Dermis blood vessel endothelial cell (primary cell): ENCODE data around the gene PLXNA4. TPM values are rescaled to one million over a fixed set of nuclear protein-coding genes. Genes with fewer than 3 reads are reported as not detected.

Experiments used
- DNase-seq: peaks from one replicate; pipeline ENCODE4 v3.0.0; 2010
- total RNA-seq: library from RNA; depleted of rRNA; stranded (reverse); fragments of >200 nt; gene quantifications from 2 replicates; pipeline ENCODE4 v1.2.3, GENCODE V29; 2014

The PLXNA4 gene
- total RNA-seq, 1 donor from 2014 or later = 1.5 TPM

DNA sequence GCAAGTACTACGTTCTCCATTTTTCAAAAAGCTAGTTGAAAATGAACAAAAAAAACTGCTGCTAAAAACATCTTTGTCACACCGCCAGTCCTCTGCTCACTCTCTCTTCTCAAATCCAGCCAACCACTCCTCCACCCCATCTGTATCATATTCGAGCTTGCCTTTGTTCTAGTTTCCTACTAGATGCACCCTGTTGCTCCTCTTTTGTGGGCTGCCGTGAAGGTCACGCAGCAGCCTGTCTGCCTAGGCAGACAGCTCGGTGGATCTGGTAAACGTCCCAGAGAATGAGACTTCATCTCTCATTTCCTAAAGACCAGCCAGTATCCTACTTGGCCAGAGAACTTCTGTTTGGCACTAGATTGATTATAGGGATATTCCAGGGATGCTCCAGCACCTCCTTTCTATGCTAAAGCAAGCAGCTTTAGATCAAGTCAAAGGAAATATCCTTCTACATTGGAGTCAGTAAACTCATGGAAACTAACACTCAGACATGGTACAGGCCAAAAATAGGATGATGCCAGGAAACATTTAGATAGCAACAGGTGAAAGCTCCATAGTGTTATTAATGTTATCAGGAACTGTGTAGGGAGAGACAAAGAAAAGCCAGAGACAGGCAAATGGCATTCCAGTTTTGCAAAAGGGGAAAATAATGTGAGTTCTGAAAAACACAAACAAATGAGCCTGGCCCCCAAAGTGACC, 8.7 kb upstream of the PLXNA4 start:
- DNase-seq = no peak

DNA sequence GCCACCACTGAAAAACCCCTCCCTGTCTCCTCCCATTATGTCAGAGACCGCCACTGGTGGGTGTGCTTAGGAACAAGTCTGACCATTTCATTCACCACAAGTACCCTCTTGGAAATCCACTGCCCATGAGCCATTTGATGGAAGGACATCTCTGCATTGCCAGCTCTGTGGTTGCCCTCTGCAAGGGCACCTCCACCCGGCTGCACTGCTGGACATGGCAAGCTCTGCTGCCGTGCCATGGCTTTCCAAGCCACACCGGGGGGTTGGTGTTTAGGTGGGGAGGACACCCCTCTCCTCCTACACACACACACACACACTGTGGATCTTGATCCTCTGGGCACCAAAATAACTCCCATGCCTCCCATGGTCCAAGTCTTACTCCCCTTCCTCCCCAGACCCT, 5.2 kb upstream of the PLXNA4 start:
- no peak for DNase-seq

DNA sequence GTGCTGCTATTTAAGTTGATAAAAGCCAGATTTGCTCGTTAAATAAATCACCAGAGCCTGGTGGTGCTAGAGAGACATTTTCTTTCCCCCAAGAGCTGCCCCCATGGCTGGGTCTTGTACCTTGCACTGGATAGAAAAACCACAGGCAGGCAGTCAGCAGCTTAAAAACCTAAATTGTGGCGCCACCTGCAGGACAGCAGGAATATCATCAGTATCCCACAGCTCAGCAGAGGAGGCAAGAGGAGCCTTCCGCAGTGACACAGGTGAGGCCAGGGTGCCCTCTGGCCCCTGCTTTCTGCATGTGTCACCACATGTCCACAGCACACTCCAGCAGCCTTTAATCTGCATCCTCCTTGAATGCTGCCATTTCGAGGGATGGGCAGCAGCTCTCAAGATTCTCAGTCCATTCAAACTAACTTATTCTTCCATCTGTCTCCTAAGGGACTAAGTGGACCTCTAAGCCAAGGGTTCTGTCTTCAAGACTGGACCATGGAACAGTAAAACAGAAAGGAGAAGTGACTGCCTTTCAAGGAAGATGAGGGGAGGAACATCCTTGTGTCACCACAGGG, 4.5 kb upstream of the PLXNA4 start:
- peak; percentile 92 for DNase-seq

DNA sequence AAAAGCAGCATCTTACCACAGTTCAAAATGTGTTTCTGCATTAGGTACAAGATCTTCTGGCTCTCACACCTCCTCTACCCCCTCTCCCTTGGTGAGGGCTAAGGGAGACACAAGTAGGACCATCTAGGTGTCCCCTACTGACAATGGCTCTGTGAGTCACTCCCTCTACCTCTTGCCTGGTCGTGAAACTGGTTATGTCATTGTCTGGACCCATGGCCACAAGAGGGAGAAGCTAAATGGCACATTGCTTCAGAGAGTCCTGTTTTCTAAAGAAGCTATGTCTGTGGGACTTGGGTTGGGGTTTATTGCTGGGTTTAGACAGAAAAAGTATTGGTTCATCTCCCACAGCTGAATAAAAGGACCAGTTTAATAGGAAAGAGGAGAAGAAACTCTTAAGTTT, 4.0 kb upstream of the PLXNA4 start:
- DNase-seq = peak; percentile 56

- no peak for DNase-seq
Measured at GRCh38 chr7:132579260-132579899, 3.1 kb upstream of the PLXNA4 start.

DNA sequence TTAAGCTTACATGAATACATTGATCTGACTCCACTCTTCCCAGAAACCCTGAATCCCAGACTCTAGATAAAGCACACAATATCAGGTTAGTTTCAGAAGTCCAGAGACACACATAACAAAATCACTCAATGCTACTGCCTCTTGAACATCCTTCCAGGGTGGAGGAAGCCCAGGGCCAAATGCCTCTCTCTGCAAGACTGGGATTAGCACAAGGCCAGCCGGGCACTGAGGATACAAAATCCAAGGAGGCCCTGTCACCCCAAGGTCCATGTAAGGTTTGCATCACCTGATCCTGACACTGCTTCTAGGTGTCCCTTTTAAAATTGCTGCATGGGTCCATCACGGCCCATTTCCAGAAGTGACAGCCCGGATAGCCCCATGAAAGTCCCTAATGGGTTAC, 2.6 kb upstream of the PLXNA4 start:
- DNase-seq = no peak

GRCh38 chr7:132578050-132578370, 1.7 kb upstream of the PLXNA4 start:
- DNase-seq = no peak

- peak; percentile 61 for DNase-seq
Measured at GRCh38 chr7:132577206-132578049, 1.2 kb upstream of the PLXNA4 start.

DNA sequence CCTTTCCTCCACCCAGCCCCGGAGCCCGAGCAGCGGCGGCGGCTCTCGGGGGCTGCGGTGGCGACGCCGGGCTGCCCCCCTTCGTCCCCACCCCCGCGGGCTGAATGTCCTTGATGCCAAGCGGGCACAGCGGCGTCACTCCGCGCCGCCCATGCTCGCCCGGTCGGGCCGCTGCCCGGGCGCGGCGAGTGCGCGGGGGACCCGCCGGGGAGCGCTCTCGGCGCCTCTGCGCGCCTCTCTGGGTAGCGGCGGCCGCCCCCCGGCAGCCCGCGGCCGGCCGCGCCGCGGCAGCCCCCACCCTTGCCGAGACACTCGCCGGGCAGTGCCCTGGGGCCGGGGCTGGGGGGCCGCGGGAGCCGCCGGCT, 433 bp upstream of the PLXNA4 start:
- DNase-seq = no peak

DNA sequence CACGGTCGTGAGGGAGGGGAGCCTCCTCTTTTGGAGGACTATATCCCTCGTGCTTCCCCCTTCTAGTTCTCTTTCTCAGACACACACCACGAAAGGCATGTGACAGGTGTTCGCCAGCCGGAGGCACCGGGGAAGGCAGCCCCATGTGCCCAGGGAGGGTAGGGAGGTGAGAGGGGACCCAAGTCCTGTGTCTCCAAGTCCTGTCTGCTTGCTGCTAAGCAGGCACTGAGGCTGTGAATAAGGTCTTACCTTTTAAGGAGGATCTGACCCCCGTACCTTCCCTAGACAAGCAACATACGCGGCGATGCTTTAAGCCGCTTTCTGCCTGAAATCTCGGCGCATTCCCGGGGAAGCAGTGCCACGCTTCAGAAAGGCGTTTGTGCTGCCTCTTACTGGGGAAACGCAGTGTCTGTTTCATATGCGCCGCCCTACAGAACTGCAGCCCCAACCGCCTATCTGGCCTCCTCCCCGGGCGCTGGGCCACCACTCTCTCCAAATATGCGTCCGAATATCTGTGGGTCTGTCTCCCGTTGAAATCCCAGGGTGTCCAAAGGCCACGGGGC, 770 bp downstream of the PLXNA4 start:
- DNase-seq = peak; percentile 75

GRCh38 chr7:132574223-132574622, 2.0 kb downstream of the PLXNA4 start:
- DNase-seq = no peak

DNA sequence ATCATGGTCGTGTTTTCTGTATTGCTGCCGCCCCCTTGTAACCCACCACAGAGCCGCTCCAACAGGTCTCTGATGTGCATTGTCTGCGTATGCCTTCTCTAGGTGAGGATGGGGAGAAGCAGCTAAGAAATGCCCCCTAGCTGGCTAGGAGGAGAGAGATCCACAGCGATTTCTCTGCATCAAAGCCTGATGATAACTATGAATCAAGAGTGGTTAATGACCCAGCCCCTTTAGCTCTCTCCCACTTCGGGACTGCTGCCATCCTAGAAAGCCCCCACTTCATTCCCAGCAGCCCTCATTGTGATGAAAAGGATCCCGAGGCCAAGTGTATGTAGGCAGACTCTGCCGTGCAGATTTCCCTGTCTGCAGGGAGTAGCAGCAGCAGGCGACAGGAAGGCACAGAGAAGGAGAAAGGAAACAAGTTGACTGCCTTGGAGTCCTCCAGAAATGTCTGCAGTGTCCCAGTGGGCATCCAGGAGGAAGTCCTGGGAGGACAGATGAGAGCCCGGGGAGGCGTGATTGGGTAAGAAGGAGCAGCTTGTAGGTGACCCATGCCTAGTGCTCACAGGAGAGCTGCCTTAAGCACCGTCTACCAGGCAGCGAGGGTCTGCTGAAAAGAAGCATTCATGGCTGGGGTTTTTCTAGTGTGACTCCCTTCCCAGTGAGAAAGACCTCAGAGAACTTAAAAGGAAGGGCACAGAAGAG, 2.9 kb downstream of the PLXNA4 start:
- DNase-seq = no peak

GRCh38 chr7:132572526-132572925, 3.7 kb downstream of the PLXNA4 start:
- DNase-seq = no peak

DNA sequence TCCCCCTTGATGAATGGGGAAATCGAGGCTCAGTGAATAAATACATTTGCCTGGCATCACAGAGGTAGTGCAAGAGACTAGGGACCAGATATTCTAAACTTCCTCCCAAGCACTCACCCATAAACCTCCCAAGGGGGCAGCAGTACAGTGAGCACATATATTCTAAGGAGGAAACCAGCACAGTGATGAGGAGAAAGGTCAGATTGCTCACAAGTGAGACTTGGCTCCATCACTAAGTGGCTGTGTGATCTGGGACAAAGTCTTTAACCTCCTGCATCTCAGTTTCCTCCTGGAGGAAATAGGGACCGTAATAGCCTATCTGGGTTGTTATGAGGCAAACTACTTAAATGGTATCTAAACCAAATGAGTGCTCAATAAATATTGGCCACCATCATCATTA, 4.3 kb downstream of the PLXNA4 start:
- DNase-seq = peak; percentile 37

DNA sequence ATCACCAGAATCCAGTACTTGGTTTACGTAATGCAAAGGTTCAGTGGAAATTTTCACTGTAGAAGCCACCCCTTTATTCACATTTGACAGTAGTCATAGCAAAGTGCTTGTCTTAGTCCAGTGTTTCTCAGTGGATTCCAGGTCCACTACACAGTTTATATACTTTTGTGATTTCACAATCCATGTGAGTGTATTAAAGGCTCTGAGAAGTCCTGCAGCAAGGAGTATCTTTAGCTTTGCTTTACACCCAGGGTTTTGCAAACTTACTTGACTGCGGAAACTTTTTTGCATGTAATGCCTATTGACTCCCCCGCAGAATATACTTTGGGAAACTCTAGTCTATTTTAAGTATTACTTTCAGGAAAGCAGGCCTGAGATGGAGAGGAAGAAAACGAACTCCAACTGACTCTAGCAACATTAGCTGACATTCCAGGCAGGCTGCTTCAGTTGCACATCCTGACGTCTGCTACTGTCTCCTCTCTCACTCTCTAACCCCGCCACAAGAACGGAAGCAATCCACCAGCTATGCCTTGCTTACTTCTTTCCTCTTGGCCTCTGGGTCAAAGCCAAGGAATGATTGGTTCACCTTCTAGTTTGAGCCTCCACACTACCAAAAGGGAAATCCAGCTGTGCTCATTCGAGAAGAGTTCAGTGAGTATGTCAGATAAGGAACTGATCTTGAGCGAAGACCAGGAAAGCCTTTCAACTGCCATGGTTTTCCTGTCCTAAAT, 6.2 kb downstream of the PLXNA4 start:
- peak; percentile 38 for DNase-seq

GRCh38 chr7:132568962-132569361, 7.3 kb downstream of the PLXNA4 start:
- no peak for DNase-seq

DNA sequence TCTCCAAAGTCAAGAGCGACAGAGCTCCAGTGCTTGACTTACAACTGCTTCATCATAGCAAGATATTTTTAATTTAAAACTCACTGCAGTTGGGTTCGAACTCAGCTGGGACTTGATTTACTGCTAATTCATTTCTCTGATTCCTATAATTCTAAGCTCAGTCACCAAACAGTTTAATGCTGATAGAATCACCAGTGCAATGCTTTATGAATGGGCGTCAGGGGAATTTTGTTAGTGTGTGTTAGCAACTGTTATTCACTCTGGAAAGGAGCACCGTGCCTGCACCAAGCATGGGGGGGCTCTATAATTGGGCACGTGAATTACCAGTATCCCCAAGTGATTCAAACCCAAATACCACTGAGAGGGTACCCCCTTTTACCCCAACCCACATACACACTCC, 10.4 kb downstream of the PLXNA4 start:
- DNase-seq = no peak

DNA sequence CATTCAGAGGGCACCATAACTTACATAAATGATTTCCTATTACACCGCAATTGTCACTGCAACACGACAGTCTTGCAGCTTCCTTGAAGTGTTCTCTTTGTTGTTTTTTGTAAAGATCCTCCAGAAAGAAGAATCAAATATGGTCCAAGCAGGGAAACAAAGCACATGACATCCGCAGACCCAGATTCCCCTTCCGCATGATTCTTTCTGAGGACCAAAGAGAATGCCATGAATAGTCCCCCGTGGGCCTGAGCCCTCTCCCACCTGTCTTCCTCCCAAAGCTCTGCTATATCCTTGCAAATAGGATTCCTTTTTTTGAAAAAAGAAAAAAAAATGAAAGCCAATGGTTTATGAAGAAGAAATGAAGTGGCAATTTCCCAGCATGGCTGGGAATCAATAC, 10.8 kb downstream of the PLXNA4 start:
- no peak for DNase-seq

DNA sequence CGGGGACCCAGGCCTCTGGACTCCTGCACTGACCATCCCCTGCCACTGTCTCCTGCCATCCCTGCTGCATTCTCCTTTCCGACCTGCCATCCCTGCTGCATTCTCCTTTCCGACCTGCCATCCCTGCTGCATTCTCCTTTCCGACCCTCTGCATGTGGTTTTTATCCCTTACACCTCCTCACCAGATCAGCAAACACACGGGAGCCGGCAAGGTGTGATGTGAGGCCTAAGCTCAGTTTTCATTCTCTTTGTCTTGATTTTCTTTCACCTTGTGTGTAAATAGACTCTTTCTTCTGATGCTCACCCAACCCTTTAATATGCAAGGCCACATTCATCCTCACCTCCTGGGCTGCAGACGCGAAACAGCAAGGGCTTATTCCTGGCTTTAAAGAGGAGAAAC, 11.4 kb downstream of the PLXNA4 start:
- DNase-seq = no peak

DNA sequence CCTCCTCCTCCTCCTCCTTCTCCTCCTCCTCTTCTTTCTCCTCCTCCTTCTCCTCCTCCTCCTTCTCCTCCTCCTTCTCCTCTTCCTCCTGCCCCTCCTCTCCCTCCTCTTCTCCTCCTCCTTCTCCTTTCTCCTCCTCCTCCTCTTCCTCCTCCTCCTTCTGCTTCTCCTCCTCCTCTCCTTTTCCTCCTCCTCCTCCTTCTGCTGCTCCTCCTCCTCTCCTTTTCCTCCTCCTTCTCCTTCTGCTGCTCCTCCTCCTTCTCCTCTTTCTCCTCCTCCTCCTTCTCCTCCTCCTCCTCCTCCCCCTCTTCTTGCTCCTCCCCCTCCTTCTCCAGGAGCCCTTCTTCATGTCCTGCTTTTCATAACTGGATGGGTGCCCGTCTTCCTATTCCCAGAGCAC, 12.2 kb downstream of the PLXNA4 start:
- DNase-seq = no peak

GRCh38 chr7:132562690-132563089, 13.6 kb downstream of the PLXNA4 start:
- no peak for DNase-seq

- no peak for DNase-seq
Measured at GRCh38 chr7:132561763-132562162, 14.5 kb downstream of the PLXNA4 start.
